ENCODE data around the gene PPP1R37.

DNA sequence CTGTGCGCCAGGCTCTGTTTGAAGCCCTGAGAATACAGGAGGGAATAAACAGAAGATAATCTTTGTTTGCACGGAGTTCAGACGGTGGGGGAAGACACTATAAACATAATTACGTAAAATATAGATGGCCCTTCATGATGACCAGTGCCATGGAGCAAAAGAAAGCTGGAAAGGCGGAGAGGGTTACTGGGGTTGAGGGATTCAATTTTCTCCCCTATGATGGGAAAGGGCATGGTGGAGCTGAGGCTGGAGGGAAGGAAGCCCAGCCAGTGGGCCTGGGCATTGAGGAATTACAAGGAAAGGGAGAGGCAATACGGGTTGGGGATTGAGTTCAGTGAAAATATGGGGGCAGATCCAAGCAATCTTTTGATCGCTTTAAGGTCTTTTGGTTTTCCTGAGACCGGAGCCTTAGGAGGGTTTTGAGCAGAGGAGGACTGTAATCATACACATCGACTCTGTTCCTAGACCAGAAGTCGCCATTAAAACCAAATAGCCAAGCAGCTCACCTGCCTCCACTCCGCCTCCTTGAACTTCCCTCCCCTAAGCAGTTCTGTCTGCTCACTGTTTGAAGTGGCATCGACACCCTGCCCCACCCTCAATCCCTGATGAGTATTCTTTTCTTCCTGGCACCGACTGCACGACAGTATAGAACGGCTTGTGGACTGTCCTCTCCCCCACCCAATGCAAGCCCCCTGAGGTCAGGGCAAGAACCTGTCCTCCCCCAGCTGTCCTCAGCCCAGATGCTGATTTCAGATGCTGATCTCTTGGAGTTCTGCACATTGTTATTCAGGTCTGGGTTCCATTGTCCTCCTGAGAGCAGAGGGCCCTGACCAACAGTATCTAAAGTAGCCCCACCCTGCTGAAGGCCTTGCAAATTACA is 15.9 kb upstream of the PPP1R37 start:
- TF ChIP-seq ESRRG (CRISPR knock-in tag; IDR thresholded peaks at IDR 0.05), result no peak
- TF ChIP-seq ZFP30 (CRISPR knock-in tag; IDR thresholded peaks at IDR 0.05), result no peak
- no peak for TF ChIP-seq TSHZ2 (CRISPR knock-in tag; IDR thresholded peaks at IDR 0.05)
- no peak for TF ChIP-seq TOX (CRISPR knock-in tag; IDR thresholded peaks at IDR 0.05; ENCODE audit: borderline replicate concordance)
- TF ChIP-seq ZFP3 (CRISPR knock-in tag; IDR thresholded peaks at IDR 0.05), result no peak
- TF ChIP-seq PATZ1 (CRISPR knock-in tag; IDR thresholded peaks at IDR 0.05; ENCODE audit: borderline replicate concordance), result no peak
